Erythroblast (primary cell): Measurements from ENCODE around the gene IPO11.

Experiments
- GATA1 ChIP-seq: IDR thresholded peaks from 2 replicates; pipeline ENCODE4 v1.6.1; 2011; ENCODE audit warnings: low read depth, mild to moderate bottlenecking, control low read depth, low read length, moderate library complexity
- POLR2A ChIP-seq: IDR thresholded peaks from 2 replicates; pipeline ENCODE4 v1.6.1; 2011; ENCODE audit warnings: mild to moderate bottlenecking, low read length

DNA sequence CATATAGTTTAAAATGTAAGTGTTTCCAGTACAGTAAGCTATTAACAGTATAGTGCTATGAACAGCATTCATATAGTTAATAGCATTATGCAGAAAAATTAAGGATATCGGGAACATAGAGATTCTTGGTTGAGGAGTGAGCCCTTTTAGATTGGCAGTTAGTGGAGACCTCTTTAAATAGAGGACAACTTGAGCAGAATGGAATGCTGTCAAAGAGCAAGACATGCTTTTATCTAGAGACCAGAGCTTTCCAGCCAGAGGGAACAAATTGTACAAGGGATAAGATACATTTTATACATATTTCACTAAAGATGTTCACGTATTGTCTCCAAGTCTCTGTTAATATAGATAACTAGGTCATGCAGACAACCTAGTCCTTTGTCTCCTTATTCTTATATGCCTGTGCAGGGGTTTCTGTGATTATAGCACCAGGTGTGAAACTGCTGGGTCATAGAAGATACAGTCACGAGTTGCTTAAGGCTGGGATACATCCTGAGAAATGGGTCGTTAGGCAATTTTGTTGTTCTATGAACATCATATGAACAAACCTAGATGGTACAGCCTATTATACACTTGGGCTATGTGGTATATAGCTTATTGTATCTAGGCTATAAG is 6.0 kb downstream of the IPO11 start:
- TF ChIP-seq POLR2A (no peak), GATA1 (no peak)
